VCaP (cell line): Measurements from ENCODE around the gene APH1B.
"Not testable (repeated sequence)": the region's sequence is repeated elsewhere in the genome, so short reads cannot be mapped to it uniquely, and the experiment has no call there.

Experiments
- H3K27ac ChIP-seq: fragments of 450-650 bp; 2 replicates; pipeline ENCODE4 v1.5.1; 2017
- CTCF ChIP-seq: fragments of 450-650 bp; conservative IDR thresholded peaks from 2 replicates; pipeline ENCODE4 v1.5.1; 2017; ENCODE audit warnings: mild to moderate bottlenecking, moderate library complexity

The APH1B gene

GRCh38 chr15:63310646-63311045 lies 33.2 kb downstream of the APH1B start:
- H3K27ac ChIP-seq = peak overlapping the region; percentile 95
- no peak for TF ChIP-seq CTCF

GRCh38 chr15:63312286-63312685 lies 34.9 kb downstream of the APH1B start:
- H3K27ac ChIP-seq = no peak overlapping the region
- TF ChIP-seq CTCF = no peak

- H3K27ac ChIP-seq = no peak overlapping the region
- no peak for TF ChIP-seq CTCF
Observed at GRCh38 chr15:63313825-63314224, 36.4 kb downstream of the APH1B start.

- TF ChIP-seq CTCF = no peak
- H3K27ac ChIP-seq = no peak overlapping the region
Observed at GRCh38 chr15:63314409-63314808, 37.0 kb downstream of the APH1B start.

- no peak overlapping the region for H3K27ac ChIP-seq
- no peak for TF ChIP-seq CTCF
Observed at GRCh38 chr15:63318344-63318743, 40.9 kb downstream of the APH1B start.

GRCh38 chr15:63319065-63319464 lies 41.7 kb downstream of the APH1B start:
- TF ChIP-seq CTCF = no peak
- H3K27ac ChIP-seq = no peak overlapping the region

- not testable (repeated sequence) for H3K27ac ChIP-seq
Observed at GRCh38 chr15:63320446-63320845, 43.0 kb downstream of the APH1B start.

- H3K27ac ChIP-seq = not testable (repeated sequence)
Observed at GRCh38 chr15:63320981-63321380, 43.6 kb downstream of the APH1B start.

- H3K27ac ChIP-seq = no peak overlapping the region
- no peak for TF ChIP-seq CTCF
Observed at GRCh38 chr15:63321462-63321861, 44.1 kb downstream of the APH1B start.
